ENCODE data around the gene TADA2B.

Gene TADA2B

DNA sequence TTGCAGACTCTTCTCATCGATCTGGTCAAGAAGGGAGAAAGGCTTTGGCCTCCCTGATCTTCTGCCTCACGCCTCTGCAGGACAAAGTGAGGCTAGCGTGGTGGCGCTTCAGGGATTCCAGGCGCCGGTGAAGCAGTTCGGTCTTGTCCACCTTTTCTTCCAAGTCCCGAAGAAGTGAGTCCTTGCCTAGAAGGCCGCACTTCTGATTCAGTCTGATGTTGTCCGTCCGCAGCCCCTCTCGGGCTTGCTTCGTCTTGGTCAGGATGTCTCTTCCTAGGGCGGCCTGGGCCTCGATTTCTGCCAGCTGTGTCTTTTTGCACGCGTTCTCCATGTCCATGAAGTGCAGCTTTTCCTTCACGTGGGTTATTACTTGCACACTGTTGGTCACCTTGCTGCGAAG lies 1.9 kb upstream of the TADA2B start:
- Histone ChIP-seq H3K4me3 (ENCODE audit: insufficient read length, low read depth) (no peak overlapping the region), H3K9ac (ENCODE audit: insufficient read length, low read depth) (no peak overlapping the region)

DNA sequence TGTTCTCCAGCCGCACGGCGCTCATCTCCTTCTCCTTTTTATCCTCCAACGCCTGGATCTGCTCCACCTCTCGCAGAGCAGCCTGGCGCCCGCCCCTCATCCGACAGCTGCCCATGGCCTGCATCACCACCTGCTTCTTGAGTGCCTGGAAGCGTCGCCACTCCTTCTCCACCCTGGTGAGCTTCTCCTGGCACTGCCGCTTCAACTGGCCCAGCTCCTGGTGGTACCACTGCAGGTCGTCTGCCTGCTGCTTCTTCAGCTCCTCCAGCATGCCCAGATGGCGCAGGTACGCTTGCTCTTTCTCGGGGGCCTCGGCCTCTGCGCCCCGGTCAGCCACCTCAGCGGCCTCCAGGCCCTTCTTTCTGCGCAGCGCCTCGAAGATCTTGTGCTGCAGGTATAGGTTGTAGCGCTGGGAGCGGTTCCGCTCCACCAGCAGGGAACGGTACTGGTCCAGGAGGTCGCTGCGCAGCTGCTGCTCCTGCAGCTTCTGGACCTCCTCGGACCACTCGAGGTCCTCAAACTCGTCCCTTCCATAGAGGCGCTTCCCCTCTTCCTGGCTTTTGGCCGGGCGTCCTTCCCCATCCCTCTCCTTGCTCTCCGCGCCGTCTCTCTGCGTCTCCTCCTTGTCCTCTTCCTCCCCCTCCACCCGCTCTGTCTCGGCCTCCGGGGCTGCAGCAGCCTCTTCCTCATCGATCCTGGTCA lies 1.2 kb upstream of the TADA2B start:
- H3K27me3 ChIP-seq (ENCODE audit: insufficient read depth, insufficient read length): peaks cover 37% of the 10 kb centered on the region
- TF ChIP-seq ZNF274 (IDR thresholded peaks at IDR 0.05; ENCODE audit: low read depth, low read length) (no peak), SUZ12 (IDR thresholded peaks at IDR 0.05; ENCODE audit: extremely low read depth, insufficient read depth, insufficient read length) (peak; percentile 76), YY1 (IDR thresholded peaks at IDR 0.05; ENCODE audit: insufficient read depth, insufficient read length) (no peak)
- peak overlapping the region; percentile 64 for H3K4me3 ChIP-seq (ENCODE audit: insufficient read length, low read depth)
- no peak for DNase-seq (ENCODE audit: low read depth, low spot score)
- H3K9me3 ChIP-seq (ENCODE audit: insufficient read depth, low read length): no peaks in the 10 kb centered on the region
- peaks cover 7% of the 10 kb centered on the region for H3K36me3 ChIP-seq (ENCODE audit: insufficient read depth, insufficient read length, low read length)
- peaks cover 14% of the 10 kb centered on the region for H3K4me1 ChIP-seq (ENCODE audit: insufficient read depth, insufficient read length)
- peak overlapping the region; percentile 84 for H3K9ac ChIP-seq (ENCODE audit: insufficient read length, low read depth)

More for the DNA sequence above, 1.9 kb upstream of the TADA2B start:
- DNase-seq (ENCODE audit: low read depth, low spot score): no peak
- Histone ChIP-seq H3K9me3 (ENCODE audit: insufficient read depth, low read length) (no peaks in the 10 kb centered on the region), H3K36me3 (ENCODE audit: insufficient read depth, insufficient read length, low read length) (peaks cover 3% of the 10 kb centered on the region), H3K4me1 (ENCODE audit: insufficient read depth, insufficient read length) (peaks cover 14% of the 10 kb centered on the region), H3K27me3 (ENCODE audit: insufficient read depth, insufficient read length) (peaks cover 37% of the 10 kb centered on the region)
- TF ChIP-seq ZNF274 (IDR thresholded peaks at IDR 0.05; ENCODE audit: low read depth, low read length) (no peak), SUZ12 (IDR thresholded peaks at IDR 0.05; ENCODE audit: extremely low read depth, insufficient read depth, insufficient read length) (no peak), YY1 (IDR thresholded peaks at IDR 0.05; ENCODE audit: insufficient read depth, insufficient read length) (no peak)

DNA sequence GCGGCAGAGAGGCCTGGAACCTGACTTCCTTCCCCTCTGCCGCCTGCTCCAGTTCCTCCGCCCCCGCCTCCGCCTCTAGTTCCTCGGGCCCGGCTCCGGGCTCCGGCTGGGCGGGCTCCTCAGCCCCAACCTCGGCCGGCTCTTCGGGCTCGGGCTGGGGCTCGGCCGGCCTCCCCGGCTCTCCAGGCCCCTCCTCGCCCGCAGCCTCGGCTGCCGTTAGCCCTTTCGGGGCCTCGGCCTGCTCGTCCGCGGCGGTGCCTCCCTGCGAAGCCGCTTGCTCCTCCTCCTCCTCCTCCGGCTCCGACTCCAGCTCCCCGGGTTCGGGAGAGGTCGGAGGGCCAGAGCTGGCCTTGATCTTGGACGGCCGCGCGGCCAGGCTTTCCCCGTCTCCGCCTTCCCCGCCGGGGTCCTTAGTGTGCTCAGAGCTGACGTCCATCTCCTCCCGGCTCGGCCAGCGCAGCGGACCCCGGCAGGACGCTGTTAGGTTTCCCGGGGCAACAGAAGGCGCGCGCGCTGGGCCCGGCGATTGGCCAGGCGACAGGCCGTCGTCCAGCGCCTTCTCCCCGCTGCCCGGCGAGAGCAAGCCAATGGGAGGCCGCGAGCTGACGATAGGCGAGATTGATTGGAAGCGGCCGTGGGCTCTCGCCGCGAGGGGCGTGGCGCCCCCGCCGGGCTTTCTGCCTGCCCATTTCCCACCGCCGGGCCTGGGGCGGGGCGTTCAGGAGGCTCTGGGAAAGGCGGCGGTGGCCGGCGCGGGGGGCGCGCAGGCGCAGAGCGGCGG lies 479 bp upstream of the TADA2B start:
- H3K9ac ChIP-seq (ENCODE audit: insufficient read length, low read depth): peak overlapping the region; percentile 84
- DNase-seq (ENCODE audit: low read depth, low spot score): peak; percentile 96
- TF ChIP-seq SUZ12 (IDR thresholded peaks at IDR 0.05; ENCODE audit: extremely low read depth, insufficient read depth, insufficient read length): peak; percentile 69
- no peak for TF ChIP-seq ZNF274 (IDR thresholded peaks at IDR 0.05; ENCODE audit: low read depth, low read length)
- no peaks in the 10 kb centered on the region for H3K9me3 ChIP-seq (ENCODE audit: insufficient read depth, low read length)
- peaks cover 14% of the 10 kb centered on the region for H3K36me3 ChIP-seq (ENCODE audit: insufficient read depth, insufficient read length, low read length)
- H3K4me3 ChIP-seq (ENCODE audit: insufficient read length, low read depth): peak overlapping the region; percentile 64
- H3K4me1 ChIP-seq (ENCODE audit: insufficient read depth, insufficient read length): peaks cover 14% of the 10 kb centered on the region
- H3K27me3 ChIP-seq (ENCODE audit: insufficient read depth, insufficient read length): peaks cover 37% of the 10 kb centered on the region

DNA sequence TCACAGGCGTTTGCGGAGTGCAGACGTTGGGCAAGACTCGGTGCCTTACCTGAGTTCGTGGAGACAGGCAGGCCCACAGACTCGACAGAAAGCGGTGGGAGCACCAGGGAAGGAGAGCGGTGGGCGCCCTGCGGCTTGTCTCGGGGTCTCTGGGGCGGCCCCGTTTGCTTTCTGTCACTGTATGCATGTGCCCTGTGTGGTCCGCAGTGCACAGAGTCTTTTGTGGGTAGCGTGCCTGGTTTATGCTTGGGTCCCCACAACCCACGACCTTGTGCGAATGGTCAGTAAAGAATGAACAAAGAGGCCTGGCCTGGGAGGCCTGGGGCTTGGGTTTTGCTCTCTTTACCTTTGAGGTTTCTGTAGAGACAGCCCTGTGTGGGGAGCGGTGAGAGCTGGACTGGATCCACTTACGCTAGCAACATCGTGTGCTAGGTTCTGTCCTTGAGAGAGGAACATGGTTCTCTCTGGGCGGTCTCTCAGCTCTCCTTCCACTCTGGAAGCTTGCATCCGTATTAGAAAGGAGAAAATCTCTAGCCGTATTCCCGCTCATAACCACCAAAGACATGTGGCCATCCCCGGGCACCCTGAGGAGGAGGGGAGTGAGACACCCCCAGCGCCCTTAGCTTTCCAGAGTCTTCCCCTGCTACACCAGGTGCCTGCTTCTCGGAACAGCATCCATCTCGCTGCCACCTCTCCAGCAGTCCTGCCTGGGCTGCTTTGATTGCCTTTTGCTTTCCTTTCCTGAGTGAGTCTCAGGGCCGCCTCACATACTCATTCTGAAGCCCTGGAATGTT lies 1.2 kb downstream of the TADA2B start:
- TF ChIP-seq SUZ12 (IDR thresholded peaks at IDR 0.05; ENCODE audit: extremely low read depth, insufficient read depth, insufficient read length) (no peak), ZNF274 (IDR thresholded peaks at IDR 0.05; ENCODE audit: low read depth, low read length) (no peak), YY1 (IDR thresholded peaks at IDR 0.05; ENCODE audit: insufficient read depth, insufficient read length) (no peak)
- no peak for DNase-seq (ENCODE audit: low read depth, low spot score)
- Histone ChIP-seq H3K36me3 (ENCODE audit: insufficient read depth, insufficient read length, low read length) (peaks cover 17% of the 10 kb centered on the region), H3K4me1 (ENCODE audit: insufficient read depth, insufficient read length) (peaks cover 14% of the 10 kb centered on the region), H3K9ac (ENCODE audit: insufficient read length, low read depth) (peak overlapping the region; percentile 94), H3K4me3 (ENCODE audit: insufficient read length, low read depth) (peak overlapping the region; percentile 90), H3K9me3 (ENCODE audit: insufficient read depth, low read length) (no peaks in the 10 kb centered on the region), H3K27me3 (ENCODE audit: insufficient read depth, insufficient read length) (peaks cover 37% of the 10 kb centered on the region)

DNA sequence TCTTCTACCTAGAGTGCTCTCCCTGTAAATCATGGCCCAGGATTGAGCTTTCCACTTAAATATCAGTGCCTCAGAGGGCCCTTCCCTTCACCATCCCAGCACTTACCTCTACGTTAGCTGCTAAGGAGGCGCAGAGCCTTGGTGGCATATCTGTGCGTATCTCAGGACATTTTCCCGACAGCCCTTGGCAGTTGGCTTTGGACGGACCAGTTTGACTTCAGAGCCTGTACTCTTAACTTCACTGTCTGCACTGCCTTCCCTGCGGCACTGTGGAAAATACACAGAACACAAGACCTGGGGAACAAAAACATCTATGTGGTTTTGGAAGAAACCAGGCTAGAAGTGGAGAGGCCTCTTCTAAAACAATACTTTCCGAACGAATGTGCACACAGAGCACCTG lies 2.4 kb downstream of the TADA2B start:
- no peak overlapping the region for H3K9ac ChIP-seq (ENCODE audit: insufficient read length, low read depth)
- no peak overlapping the region for H3K4me3 ChIP-seq (ENCODE audit: insufficient read length, low read depth)

DNA sequence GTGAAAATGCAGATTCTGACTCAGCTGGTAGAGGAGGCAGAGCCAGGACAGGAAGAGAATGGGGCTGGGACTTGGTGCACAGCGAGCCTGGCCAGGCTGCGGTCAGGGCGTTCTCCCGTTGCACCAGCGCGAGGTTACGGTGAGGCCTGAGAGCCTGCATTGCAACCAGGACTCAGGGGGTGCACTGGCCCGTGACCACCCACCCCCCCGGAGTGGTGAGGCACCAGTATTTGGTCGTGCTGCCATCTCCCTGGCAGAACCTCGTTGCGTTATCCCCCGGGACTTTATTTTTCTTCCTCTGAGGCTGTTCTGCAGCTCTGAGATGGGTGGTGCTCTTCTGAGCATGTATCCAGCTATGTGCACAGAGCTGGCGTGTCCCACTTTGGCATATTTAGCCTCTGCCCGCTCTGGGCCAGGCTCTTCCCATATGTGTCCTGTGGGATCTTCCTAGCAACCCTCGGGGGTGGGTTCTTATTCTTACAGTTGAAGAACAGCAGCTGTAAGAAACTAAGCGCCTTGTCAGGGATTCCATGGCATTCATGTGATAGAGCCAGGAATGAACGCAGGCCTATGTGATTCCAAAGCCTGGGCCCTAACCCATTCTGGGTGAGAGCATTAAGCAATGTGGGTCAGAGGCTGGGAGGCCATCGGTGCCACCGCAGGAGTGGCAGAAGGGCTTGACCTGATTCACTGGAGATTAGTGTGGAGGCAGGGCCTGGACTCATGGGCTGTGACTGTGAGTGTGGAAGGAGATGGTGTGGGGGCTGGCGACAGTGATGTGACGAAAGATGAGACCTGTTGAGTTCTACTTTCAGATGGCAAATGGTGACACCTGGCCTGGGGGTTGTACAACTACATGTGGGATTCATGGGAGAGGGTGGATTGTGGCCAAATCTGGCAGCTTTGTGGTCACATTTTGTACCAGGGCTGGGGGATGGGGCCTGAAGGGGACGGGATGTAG lies 3.1 kb downstream of the TADA2B start:
- DNase-seq (ENCODE audit: low read depth, low spot score): no peak

More for the DNA sequence above, 2.4 kb downstream of the TADA2B start:
- peaks cover 37% of the 10 kb centered on the region for H3K27me3 ChIP-seq (ENCODE audit: insufficient read depth, insufficient read length)
- no peaks in the 10 kb centered on the region for H3K9me3 ChIP-seq (ENCODE audit: insufficient read depth, low read length)
- H3K36me3 ChIP-seq (ENCODE audit: insufficient read depth, insufficient read length, low read length): peaks cover 18% of the 10 kb centered on the region
- TF ChIP-seq ZNF274 (IDR thresholded peaks at IDR 0.05; ENCODE audit: low read depth, low read length): no peak
- no peak for TF ChIP-seq YY1 (IDR thresholded peaks at IDR 0.05; ENCODE audit: insufficient read depth, insufficient read length)
- TF ChIP-seq SUZ12 (IDR thresholded peaks at IDR 0.05; ENCODE audit: extremely low read depth, insufficient read depth, insufficient read length): no peak
- DNase-seq (ENCODE audit: low read depth, low spot score): no peak
- peaks cover 14% of the 10 kb centered on the region for H3K4me1 ChIP-seq (ENCODE audit: insufficient read depth, insufficient read length)

More for the DNA sequence above, 3.1 kb downstream of the TADA2B start:
- Histone ChIP-seq H3K4me1 (ENCODE audit: insufficient read depth, insufficient read length) (peaks cover 17% of the 10 kb centered on the region), H3K4me3 (ENCODE audit: insufficient read length, low read depth) (no peak overlapping the region), H3K9me3 (ENCODE audit: insufficient read depth, low read length) (no peaks in the 10 kb centered on the region), H3K36me3 (ENCODE audit: insufficient read depth, insufficient read length, low read length) (peaks cover 23% of the 10 kb centered on the region), H3K9ac (ENCODE audit: insufficient read length, low read depth) (peak overlapping the region; percentile 42), H3K27me3 (ENCODE audit: insufficient read depth, insufficient read length) (peaks cover 30% of the 10 kb centered on the region)
- TF ChIP-seq ZNF274 (IDR thresholded peaks at IDR 0.05; ENCODE audit: low read depth, low read length): no peak
- TF ChIP-seq SUZ12 (IDR thresholded peaks at IDR 0.05; ENCODE audit: extremely low read depth, insufficient read depth, insufficient read length): no peak
- TF ChIP-seq YY1 (IDR thresholded peaks at IDR 0.05; ENCODE audit: insufficient read depth, insufficient read length): no peak

All from NT2/D1 (cell line).